HG03280 (cell line): ENCODE results near the gene MANF.
A peak's percentile ranks its signal among the peaks of the same experiment; 100 is the strongest.
"Not testable (repeated sequence)": the region's sequence is repeated elsewhere in the genome, so short reads cannot be mapped to it uniquely, and the experiment has no call there.

Source experiments
- ATAC-seq: cut with Tn5 transposase; IDR thresholded peaks from one replicate; pipeline ENCODE4 v1.9.1; 2021; ENCODE audit warnings: mild to moderate bottlenecking, moderate library complexity; ENCODE audit not compliant: unreplicated experiment

The MANF gene

GRCh38 chr3:51384726-51385473 lies at the start of gene MANF:
Gene MANF (plus strand): TSS chr3:51385291. CDS start chr3:51385343, 52 bp downstream.
- ATAC-seq = peak; percentile 97

DNA sequence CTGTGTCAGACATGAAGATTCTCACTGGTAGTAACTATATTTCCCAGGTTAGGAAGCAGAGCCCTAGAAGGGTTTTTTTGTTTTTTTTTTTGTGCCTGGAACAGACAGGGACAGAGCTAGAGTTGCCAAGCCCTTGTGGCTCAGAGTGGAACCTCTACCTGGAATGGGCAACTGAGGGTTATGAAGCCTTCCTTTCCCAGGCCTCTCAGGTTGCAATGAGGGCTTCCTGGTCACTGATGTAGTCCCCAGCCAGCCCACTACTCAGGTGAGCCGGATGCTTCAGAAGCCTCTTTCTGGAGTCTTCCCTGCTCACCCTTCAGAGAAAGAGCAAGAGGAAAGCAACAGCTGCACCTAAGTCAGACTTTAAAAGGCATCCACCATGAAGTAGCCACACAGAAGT lies 48.8 kb upstream of the MANF start:
- no peak for ATAC-seq

- ATAC-seq = no peak
Measured at GRCh38 chr3:51337666-51338065, 47.4 kb upstream of the MANF start.

DNA sequence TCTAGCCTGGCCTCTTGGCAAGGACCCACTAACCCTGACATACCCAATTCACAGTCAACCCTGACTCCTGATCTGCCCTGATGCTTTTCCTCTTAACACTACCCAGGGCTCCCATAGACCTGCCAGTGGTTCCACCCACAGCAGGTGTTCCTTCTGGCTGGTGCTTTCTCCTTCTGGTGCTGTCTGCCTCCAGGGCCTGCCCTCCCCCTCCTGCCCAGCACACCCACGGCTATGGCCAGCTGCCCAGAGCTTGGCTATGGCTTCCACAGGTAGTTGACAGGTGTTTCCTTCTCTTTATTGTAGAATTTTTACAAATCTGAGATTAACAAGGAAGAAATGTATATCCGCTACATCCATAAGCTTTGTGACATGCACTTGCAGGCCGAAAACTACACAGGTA lies 46.5 kb upstream of the MANF start:
- ATAC-seq = no peak

DNA sequence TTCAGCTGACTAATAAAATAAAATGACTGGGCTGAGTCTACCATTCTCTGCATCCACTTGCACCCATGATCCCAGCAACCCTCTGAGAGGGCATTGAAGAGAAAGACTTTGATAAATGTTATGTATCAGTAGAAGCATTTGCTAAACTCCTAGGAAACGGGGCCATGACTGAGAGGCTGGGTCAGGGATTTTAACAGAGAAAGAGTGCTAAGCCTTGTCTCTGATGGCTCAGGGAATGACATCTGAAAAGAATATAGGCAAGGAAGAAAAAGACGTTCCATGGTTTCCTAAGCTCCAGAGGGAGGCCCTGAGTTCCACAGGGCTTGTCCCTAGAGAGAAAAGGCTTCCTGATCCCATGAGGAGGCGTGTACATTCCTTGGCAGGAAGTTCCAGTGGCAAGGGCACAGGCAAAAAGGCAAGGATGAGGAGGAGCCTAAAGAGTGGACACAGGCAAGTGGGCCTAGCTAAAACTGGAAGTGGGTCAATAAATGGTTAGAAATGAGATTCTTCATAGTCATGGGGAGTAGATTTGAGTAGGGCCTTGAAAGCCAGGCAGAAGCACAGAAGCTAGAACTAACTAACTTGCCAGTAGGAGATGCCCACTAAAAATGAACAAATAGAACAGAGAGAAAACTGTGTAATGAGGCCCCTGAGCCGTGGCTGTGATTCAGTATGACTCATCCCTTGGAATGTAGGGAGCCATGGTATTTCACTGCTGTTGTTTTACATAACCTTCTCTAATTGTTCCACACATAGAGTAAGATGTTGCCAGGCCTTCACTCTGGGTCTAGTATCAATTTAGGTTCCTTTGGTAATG lies 44.9 kb upstream of the MANF start:
- ATAC-seq = no peak

- no peak for ATAC-seq
Measured at GRCh38 chr3:51340989-51341636, 44.0 kb upstream of the MANF start.

GRCh38 chr3:51343918-51344687 lies 41.0 kb upstream of the MANF start:
- ATAC-seq = no peak

DNA sequence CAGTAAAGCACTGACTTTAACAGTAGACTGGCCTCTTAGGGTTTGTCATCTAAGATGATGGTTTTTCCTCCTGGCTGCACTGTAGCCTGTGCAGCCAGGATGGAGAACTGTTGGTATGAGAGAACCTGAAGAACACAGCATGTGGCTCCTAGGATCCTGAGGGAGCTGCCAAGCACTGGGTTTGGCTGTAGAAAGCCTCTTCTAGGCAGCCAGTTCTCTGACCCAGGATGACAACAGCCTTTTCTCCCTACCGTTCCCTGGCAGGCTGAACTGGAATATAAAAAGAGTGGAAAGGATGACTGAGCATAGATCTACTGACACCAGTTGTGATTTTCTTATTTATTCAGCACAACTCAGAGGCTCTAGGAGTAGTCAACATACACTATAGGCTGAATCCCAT lies 34.3 kb upstream of the MANF start:
- no peak for ATAC-seq

DNA sequence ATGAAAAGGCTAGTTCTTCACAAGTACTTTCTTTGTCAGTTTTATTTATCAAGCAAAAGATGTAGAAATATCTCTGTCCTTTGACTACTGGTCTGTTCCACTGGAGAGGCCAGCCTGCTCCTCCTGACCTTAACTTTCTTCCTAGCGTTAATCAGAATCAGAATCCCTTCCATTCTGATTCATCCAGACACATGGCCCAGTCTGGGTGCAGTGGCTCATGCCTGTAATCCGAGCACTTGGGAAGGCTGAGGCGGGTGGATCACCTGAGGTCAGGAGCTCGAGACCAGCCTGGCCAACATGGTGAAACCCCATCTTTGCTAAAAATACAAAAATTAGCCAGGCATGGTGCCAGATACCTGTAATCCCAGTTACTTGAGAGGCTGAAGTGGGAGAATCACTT lies 32.0 kb upstream of the MANF start:
- no peak for ATAC-seq

DNA sequence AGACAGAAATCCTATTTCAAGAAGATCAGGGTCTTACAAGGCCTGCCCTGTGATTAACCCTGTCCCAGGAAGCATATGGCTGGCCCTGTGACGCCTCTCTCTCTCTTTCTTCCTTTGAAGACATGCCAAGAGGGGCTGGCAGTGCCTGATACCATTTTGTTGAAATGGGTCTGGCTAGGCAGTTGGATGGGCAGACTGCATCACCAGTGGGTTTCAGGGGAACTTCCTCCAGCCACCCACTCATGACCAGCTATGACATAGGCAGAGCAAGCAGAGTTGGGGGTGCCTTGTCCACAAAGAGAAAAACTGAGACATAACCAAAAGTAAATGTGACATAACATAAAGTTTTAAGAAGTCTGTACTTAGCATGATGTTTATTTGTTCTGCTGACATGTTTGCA lies 31.4 kb upstream of the MANF start:
- ATAC-seq = no peak

DNA sequence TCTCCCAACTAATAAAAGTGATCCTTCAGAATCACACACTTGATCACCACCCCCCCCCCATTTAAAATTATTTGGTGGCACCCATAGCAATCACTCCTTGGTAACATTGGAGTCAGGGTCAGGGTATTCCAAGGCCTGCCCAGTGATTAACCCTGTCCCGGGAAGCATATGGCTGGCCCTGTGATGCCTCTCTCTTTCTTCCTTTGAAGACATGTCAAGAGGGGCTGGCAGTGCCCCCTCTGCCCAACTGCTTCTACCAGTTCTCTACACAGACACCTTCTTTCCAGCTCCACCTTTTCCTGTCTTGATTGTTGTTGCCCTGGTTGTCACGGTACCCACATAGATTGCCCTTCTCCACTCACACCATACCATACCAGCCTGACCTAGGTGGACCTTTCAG lies 30.9 kb upstream of the MANF start:
- no peak for ATAC-seq

DNA sequence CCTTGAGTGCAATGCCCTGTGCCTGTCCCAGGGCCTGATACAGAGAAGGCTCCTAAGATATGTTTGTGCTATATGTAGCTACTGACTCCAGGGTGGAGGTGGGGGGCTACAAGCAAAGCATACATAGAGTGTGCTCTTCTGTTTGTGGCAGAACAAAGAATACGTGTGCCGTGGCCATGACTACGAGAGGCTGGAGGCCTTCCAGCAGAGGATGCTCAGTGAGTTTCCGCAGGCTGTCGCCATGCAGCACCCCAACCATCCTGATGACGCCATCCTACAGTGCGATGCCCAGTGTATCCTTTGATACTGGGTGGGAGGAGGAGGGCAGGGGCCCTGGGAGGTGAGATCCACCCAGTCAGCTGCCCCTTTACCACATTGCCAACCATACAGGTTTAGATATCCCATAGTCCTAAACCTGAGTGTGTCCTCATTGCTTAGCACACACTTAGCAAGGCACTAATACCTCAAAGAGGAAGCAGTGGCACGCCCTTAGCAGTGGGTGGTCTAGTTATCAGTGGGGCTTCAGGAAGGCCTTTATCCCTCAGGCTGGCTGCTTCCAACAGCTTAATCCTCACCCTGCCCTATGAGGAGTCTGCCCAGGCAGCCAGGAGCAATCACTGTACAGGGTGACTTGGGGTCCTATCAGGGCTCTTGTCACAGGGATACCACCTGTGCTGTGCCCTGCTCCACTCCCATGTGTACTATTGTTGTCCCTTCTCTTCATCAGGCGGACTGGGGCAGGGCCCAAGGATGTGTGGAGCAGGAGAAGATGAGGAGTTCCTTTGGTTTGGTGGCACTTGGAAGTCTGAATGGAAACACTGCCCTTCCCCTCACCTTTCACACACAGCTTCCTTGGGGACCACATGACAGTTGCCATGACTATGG lies 30.1 kb upstream of the MANF start:
- no peak for ATAC-seq

DNA sequence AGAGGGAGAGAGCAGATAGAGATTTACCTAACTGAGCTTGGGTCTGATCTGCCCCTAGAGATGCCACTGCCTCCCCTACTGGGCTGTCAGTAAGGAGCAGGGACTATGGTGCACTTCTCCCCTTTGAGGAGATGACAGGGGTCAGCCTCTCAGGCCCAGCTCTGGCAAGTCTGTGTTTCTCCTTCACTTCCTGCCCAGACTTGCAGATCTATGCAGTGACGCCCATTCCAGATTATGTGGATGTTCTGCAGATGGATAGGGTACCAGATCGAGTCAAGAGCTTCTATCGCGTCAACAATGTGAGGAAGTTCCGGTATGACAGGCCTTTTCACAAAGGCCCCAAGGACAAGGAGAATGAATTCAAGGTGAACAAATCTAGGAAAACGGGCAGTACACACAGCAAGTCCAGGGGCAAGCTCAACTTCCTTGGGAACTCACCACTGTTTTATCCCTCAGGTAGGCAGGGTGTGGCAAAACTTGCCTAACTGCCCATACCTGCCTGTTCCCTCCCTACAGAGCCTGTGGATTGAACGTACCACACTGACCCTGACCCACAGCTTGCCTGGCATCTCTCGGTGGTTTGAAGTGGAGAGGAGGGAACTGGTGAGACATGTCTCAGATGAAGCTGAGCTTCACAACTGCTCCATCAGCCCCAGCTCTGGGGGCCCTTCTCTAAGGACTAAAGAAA lies 29.1 kb upstream of the MANF start:
- ATAC-seq = no peak

- no peak for ATAC-seq
Measured at GRCh38 chr3:51357856-51358255, 27.2 kb upstream of the MANF start.

GRCh38 chr3:51358981-51359380 lies 26.1 kb upstream of the MANF start:
- no peak for ATAC-seq

- ATAC-seq = no peak
Measured at GRCh38 chr3:51360806-51361205, 24.3 kb upstream of the MANF start.

DNA sequence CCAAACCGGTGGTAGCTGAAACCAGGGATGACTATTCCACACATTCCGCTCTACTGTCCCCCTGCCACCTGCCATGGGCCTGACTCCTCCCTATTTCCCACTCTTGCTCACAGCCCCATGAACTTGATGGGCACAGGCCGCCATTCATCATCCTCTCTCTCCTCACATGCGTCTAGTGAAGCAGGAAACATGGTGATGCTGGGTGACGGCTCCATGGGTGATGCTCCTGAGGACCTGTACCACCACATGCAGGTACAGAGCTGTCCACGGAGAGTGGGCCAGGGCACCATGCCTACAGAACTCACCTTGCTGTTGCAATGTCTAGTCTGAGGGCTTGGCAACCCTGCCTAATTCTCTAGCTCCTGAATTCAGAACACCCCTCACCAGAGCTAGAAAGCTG lies 23.3 kb upstream of the MANF start:
- no peak for ATAC-seq

DNA sequence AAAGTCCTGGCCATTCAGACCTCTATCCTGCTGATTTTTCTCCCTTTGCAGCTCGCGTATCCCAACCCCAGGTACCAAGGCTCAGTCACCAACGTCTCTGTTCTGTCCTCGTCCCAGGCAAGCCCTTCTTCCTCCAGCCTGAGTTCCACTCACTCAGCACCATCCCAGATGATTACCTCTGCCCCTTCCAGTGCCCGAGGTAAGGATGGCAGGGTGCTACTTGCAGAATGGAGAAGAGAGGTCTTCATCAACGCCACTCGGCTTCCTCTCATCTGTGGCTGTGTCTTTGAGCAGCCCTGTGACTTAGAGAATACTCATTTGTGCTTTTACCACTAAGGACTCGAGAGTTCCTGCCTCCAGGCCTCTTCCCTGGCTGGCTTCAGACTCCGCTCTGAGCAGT lies 22.6 kb upstream of the MANF start:
- no peak for ATAC-seq

GRCh38 chr3:51368276-51368675 lies 16.8 kb upstream of the MANF start:
- ATAC-seq = not testable (repeated sequence)
